ENCODE results near the gene HYAL2. TPM values are rescaled to one million over a fixed set of nuclear protein-coding genes. Genes with fewer than 3 reads are reported as not detected.
A peak's percentile ranks its signal among the peaks of the same experiment; 100 is the strongest.
"Not testable (repeated sequence)": the region's sequence is repeated elsewhere in the genome, so short reads cannot be mapped to it uniquely, and the experiment has no call there.

Gene HYAL2
- total and polyA plus RNA-seq, 7 donors, result 20.6 to 61.7 (median 27.2) TPM

GRCh38 chr3:50316657-50317242 is 5.8 kb downstream of the HYAL2 start:
- no peak for DNase-seq

GRCh38 chr3:50314816-50315215 is 7.7 kb downstream of the HYAL2 start:
- peaks cover 0 to 42% of the 10 kb centered on the region in 2 donors for H3K36me3 ChIP-seq (ENCODE audit: insufficient read depth in 1 of 2, low read depth in 1 of 2)
- WGBS, 3 donors, result 97 to 100% (median 98%) methylated on average over 4 of the region's 4 CpGs
- no peaks in the 10 kb centered on the region for H3K9me3 ChIP-seq
- H3K4me3 ChIP-seq, result no peak overlapping the region
- intact Hi-C loops (cut with DNase I), result no loop called here
- H3K4me1 ChIP-seq, result peaks cover 40% of the 10 kb centered on the region
- ATAC-seq, result peak in 1 of 4 donors; percentile 11
- H3K27me3 ChIP-seq (ENCODE audit: insufficient read depth in 3 of 3, low read length in 2 of 3), result no peaks in the 10 kb centered on the region
- no peak for TF ChIP-seq CTCF (IDR thresholded peaks at IDR 0.05)
- H3K27ac ChIP-seq, result peak overlapping the region; percentile 41
- no peak for DNase-seq

More at GRCh38 chr3:50316657-50317242, 5.8 kb downstream of the HYAL2 start:
- Histone ChIP-seq H3K27me3 (ENCODE audit: insufficient read depth in 3 of 3, low read length in 2 of 3) (no peaks in the 10 kb centered on the region), H3K9me3 (no peaks in the 10 kb centered on the region), H3K27ac (no peak overlapping the region), H3K4me1 (peaks cover 47% of the 10 kb centered on the region), H3K36me3 (ENCODE audit: insufficient read depth in 1 of 2, low read depth in 1 of 2) (peaks cover 0 to 42% of the 10 kb centered on the region in 2 donors), H3K4me3 (no peak overlapping the region)
- no peak for ATAC-seq
- intact Hi-C loops (cut with DNase I), result no loop called here
- no peak for TF ChIP-seq CTCF (IDR thresholded peaks at IDR 0.05)
- WGBS, 3 donors, result 68 to 77% (median 72%) methylated on average over 8 to 9 of the region's 9 CpGs

- intact Hi-C loops (cut with DNase I), result no loop called here
- no peak overlapping the region for H3K4me3 ChIP-seq
- DNase-seq (no peak), ATAC-seq (peak; percentile 29 to 82 (median 62))
- H3K4me1 ChIP-seq, result peaks cover 36% of the 10 kb centered on the region
- no peaks in the 10 kb centered on the region for H3K27me3 ChIP-seq (ENCODE audit: insufficient read depth in 3 of 3, low read length in 2 of 3)
- peaks cover 0 to 39% of the 10 kb centered on the region in 2 donors for H3K36me3 ChIP-seq (ENCODE audit: insufficient read depth in 1 of 2, low read depth in 1 of 2)
- peak overlapping the region; percentile 41 for H3K27ac ChIP-seq
- 26 to 39% (median 34%) methylated on average over 3 of the region's 3 CpGs for WGBS, 3 donors
- H3K9me3 ChIP-seq, result no peaks in the 10 kb centered on the region
- TF ChIP-seq CTCF (IDR thresholded peaks at IDR 0.05), result no peak
Measured at GRCh38 chr3:50314342-50314741, 8.2 kb downstream of the HYAL2 start.

DNA sequence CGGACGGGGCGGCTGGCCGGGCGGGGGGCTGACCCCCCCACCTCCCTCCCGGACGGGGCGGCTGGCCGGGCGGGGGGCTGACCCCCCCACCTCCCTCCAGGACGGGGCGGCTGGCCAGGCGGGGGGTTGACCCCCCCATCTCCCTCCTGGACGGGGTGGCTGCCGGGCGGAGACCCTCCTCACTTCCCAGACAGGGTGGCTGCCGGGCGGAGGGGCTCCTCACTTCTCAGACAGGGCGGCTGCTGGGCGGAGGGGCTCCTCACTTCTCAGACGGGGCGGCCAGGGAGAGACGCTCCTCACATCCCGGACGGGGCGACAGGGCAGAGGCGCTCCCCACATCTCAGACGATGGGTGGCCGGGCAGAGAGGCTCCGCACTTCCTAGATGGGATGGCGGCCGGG is 10.5 kb downstream of the HYAL2 start:
- ATAC-seq; DNase-seq; intact Hi-C loops (cut with DNase I); H3K27me3 ChIP-seq (ENCODE audit: insufficient read depth in 3 of 3, low read length in 2 of 3); H3K9me3 ChIP-seq; H3K27ac ChIP-seq; H3K4me3 ChIP-seq: not testable (repeated sequence)
- 86 to 93% (median 90%) methylated on average over 12 to 32 of the region's 32 CpGs for WGBS, 3 donors
- peaks cover 0 to 20% of the 10 kb centered on the region in 2 donors for H3K36me3 ChIP-seq (ENCODE audit: insufficient read depth in 1 of 2, low read depth in 1 of 2)
- H3K4me1 ChIP-seq, result peaks cover 13% of the 10 kb centered on the region

DNA sequence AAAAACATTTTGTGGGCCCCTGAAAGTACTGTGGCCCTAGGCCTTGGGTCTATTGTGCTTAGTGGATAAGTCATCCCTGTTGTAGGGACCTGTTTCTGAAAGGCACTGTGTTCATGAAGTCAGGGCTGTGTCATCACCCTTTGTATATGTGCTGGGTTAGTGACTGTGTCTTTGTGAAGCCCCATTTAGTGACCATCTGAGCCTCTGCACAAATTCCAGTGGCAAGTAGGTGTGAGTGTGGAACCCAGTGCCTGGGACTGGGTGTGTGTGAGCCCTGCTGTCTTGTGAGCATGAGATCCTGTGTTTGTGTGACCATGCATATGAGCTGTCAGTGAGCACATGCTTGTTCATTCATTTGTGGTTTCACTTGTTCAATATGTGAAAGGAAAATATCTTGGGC is 17.9 kb downstream of the HYAL2 start:
- Histone ChIP-seq H3K4me1 (peaks cover 19% of the 10 kb centered on the region), H3K36me3 (ENCODE audit: insufficient read depth in 1 of 2, low read depth in 1 of 2) (peaks cover 0 to 6% of the 10 kb centered on the region in 2 donors), H3K27ac (no peak overlapping the region), H3K4me3 (no peak overlapping the region), H3K27me3 (ENCODE audit: insufficient read depth in 3 of 3, low read length in 2 of 3) (no peaks in the 10 kb centered on the region), H3K9me3 (no peaks in the 10 kb centered on the region)
- intact Hi-C loops (cut with DNase I), result no loop called here
- no peak for ATAC-seq
- DNase-seq, result no peak
- no peak for TF ChIP-seq CTCF (IDR thresholded peaks at IDR 0.05)

Measured in psoas muscle (tissue), 8 donors.